GM23248 (cell line): Measurements from ENCODE around the gene MRPL4.

Experiments
- EZH2 ChIP-seq: fragments of 200-600 bp; sonication (generic); IDR thresholded peaks from 2 replicates; pipeline ENCODE4 v1.6.1; 2018; ENCODE audit warnings: antibody characterized with exemption, mild to moderate bottlenecking; ENCODE audit not compliant: insufficient read depth, poor library complexity, severe bottlenecking
- EZH2phosphoT487 ChIP-seq: fragments of 200-600 bp; sonication (generic); IDR thresholded peaks from 2 replicates; pipeline ENCODE4 v1.6.1; 2018; ENCODE audit warnings: antibody characterized with exemption, moderate library complexity, mild to moderate bottlenecking, low read depth; ENCODE audit not compliant: insufficient read depth

- TF ChIP-seq EZH2 (no peak), EZH2phosphoT487 (no peak)
Observed at GRCh38 chr19:10291554-10292205, 39.7 kb downstream of the MRPL4 start.
